H1 (cell line): ENCODE data around the gene MRPS34. TPM values are rescaled to one million over a fixed set of nuclear protein-coding genes. Genes with fewer than 3 reads are reported as not detected.

Experiments used
- HDAC2 ChIP-seq, 2 experiments: fragments of 300-600 bp in 1 of 2; sonication (generic) in 1 of 2; IDR thresholded peaks; 2 replicates each; pipeline ENCODE4 v1.6.1; 2011 to 2012; ENCODE audit warnings: low read depth in 2 of 2, low read length in 2 of 2, mild to moderate bottlenecking in 2 of 2, moderate library complexity in 2 of 2, borderline replicate concordance in 1 of 2, inconsistent platforms in 1 of 2
- SIX5 ChIP-seq: IDR thresholded peaks from 2 replicates; pipeline ENCODE4 v1.6.1; 2011; ENCODE audit warnings: mild to moderate bottlenecking, low read depth, low read length
- SP4 ChIP-seq: IDR thresholded peaks from 2 replicates; pipeline ENCODE4 v1.6.1; 2012; ENCODE audit warnings: low read length, inconsistent platforms
- TEAD4 ChIP-seq: IDR thresholded peaks from 2 replicates; pipeline ENCODE4 v1.6.1; 2012; ENCODE audit warnings: low read depth, low read length, inconsistent platforms, mixed read lengths
- polyA plus RNA-seq, 7 experiments: library from polyadenylated mRNA; depleted of rRNA in 3 of 7; stranded (reverse) in 5 of 7; unstranded in 2 of 7; fragments of >200 nt in 5 of 7; fragments of 200-250 nt in 2 of 7; gene quantifications; 1 replicate in 5 of 7; 2 replicates in 1 of 7; 4 replicates in 1 of 7; pipeline versions ENCODE4 v1.2.1 to v1.2.3, GENCODE V29; 2011 to 2013; ENCODE audit warnings: missing spikeins in 2 of 7, mixed read lengths in 2 of 7
- total RNA-seq: library from RNA; stranded (reverse); fragmentation: NEBNext Ultra II Directional; extraction: Animal tissue kit (Norgen Biotek cat#: 25700); gene quantifications from 2 replicates; pipeline ENCODE4 v1.2.1, GENCODE V29; 2021

MRPS34 gene
- total and polyA plus RNA-seq, 2 of the 8 experiments (the other 6 are each of a cell fraction or from before 2014, with no cell fraction given), result 168 to 252 TPM

- TF ChIP-seq SIX5, result no peak
- no peak for TF ChIP-seq HDAC2 (IDR thresholded peaks at IDR 0.05; ENCODE audit: borderline replicate concordance in 1 of 2, low read depth in 2 of 2, low read length in 2 of 2)
- TF ChIP-seq SP4, result no peak
- no peak for TF ChIP-seq TEAD4
- TF ChIP-seq, all 59 proteins: peak for 0
Measured at GRCh38 chr16:1745181-1745899, 27.6 kb downstream of the MRPS34 start (continued).
